Activated B cell treated with CpG ODN at 0.5 μM for 24 hours (primary cell): ENCODE results near the gene APOBEC4. TPM values are rescaled to one million over a fixed set of nuclear protein-coding genes. Genes with fewer than 3 reads are reported as not detected.
A peak's percentile ranks its signal among the peaks of the same experiment; 100 is the strongest.

Experiments used
- ATAC-seq: fragments of 200-7000 bp; cut with Tn5 transposase; one replicate; pipeline ENCODE4 v1.10.0; 2021; ENCODE audit warnings: low read depth, mild to moderate bottlenecking, moderate library complexity
- CTCF ChIA-PET: fragments of 350-600 bp; sonication (Branson Sonifier 250); formaldehyde crosslinking; loops from one replicate; lab custom pipeline; 2021; ENCODE audit warnings: antibody characterized with exemption; lab: Charles Lee
- POLR2A ChIA-PET: fragments of 350-600 bp; sonication (Branson Sonifier 250); formaldehyde crosslinking; loops from one replicate; lab custom pipeline; 2021; ENCODE audit warnings: antibody characterized with exemption; lab: Charles Lee
- DNase-seq: peaks from one replicate; pipeline ENCODE4 v3.0.0; 2022
- H3K27ac Mint-ChIP-seq: one replicate; pipeline ENCODE4 v1.8.0; 2020; ENCODE audit warnings: mixed read lengths
- H3K27me3 Mint-ChIP-seq: one replicate; pipeline ENCODE4 v1.8.0; 2021; ENCODE audit warnings: mixed read lengths
- H3K36me3 Mint-ChIP-seq: one replicate; pipeline ENCODE4 v1.8.0; 2021; ENCODE audit warnings: low read depth, mixed read lengths
- H3K4me1 Mint-ChIP-seq: one replicate; pipeline ENCODE4 v1.8.0; 2021; ENCODE audit warnings: mixed read lengths
- H3K4me3 Mint-ChIP-seq: one replicate; pipeline ENCODE4 v1.8.0; 2020; ENCODE audit warnings: mild to moderate bottlenecking, mixed read lengths
- H3K9me3 Mint-ChIP-seq: one replicate; pipeline ENCODE4 v1.8.0; 2020; ENCODE audit warnings: mixed read lengths
- intact Hi-C: fragments of 100-400 bp; cut with micrococcal nuclease; formaldehyde crosslinking; loops from one replicate; pipeline ENCODE4 v1.15.1; 2024
- total RNA-seq: library from RNA; stranded (reverse); gene quantifications from 2 replicates; pipeline ENCODE4 v1.2.3, GENCODE V29; 2022
- TF ChIP-seq, protein P1 (sequence below): fragments of 200-600 bp; IDR thresholded peaks from one replicate; pipeline ENCODE4 v1.8.0; 2022; ENCODE audit warnings: antibody characterized with exemption, mild to moderate bottlenecking

Gene APOBEC4
- total RNA-seq, 1 donor from 2014 or later = not detected

DNA sequence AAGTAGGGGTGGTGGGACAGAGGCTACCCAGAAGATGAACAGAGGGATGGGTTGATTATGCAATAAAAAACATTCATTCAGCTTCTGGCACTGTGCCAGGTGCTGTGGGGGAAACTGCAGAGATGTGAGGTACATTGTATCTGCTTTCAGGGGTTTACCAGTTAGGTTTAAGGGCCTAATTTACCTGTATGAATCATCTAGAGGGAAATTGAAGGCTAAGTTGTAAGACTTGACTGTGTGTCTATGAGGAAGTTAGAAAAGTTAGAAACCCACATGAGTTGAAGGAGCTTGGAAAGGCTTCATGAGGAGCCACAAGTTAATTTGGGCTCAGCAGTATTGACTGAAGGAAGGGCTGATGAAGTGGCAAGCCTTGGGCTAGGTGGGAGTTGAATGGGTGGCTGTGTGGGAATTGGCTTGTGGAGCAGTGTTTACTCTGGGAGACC is 36.7 kb upstream of the APOBEC4 start:
- Mint-ChIP-seq H3K9me3 (no peaks in the 10 kb centered on the region), H3K27me3 (peaks cover 6% of the 10 kb centered on the region), H3K27ac (peak overlapping the region; percentile 54), H3K4me3 (no peak overlapping the region), H3K36me3 (no peaks in the 10 kb centered on the region), H3K4me1 (peaks cover 8% of the 10 kb centered on the region)
- DNase-seq (no peak), ATAC-seq (peak; percentile 77)
- intact Hi-C loops = loop anchor here (5.0 kb wide), 1 partner anchor 217 kb away; the partner anchor contains the start of gene SMG7
- TF ChIP-seq, protein P1, sequence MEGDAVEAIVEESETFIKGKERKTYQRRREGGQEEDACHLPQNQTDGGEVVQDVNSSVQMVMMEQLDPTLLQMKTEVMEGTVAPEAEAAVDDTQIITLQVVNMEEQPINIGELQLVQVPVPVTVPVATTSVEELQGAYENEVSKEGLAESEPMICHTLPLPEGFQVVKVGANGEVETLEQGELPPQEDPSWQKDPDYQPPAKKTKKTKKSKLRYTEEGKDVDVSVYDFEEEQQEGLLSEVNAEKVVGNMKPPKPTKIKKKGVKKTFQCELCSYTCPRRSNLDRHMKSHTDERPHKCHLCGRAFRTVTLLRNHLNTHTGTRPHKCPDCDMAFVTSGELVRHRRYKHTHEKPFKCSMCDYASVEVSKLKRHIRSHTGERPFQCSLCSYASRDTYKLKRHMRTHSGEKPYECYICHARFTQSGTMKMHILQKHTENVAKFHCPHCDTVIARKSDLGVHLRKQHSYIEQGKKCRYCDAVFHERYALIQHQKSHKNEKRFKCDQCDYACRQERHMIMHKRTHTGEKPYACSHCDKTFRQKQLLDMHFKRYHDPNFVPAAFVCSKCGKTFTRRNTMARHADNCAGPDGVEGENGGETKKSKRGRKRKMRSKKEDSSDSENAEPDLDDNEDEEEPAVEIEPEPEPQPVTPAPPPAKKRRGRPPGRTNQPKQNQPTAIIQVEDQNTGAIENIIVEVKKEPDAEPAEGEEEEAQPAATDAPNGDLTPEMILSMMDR = no peak
- ChIA-PET POLR2A (no interaction called here), CTCF (interaction anchor here (1.4 to 1.6 kb wide), 2 partner anchors 34 to 226 kb away, joined by 5 to 6 read pairs; no protein-coding TSS in a partner anchor)

DNA sequence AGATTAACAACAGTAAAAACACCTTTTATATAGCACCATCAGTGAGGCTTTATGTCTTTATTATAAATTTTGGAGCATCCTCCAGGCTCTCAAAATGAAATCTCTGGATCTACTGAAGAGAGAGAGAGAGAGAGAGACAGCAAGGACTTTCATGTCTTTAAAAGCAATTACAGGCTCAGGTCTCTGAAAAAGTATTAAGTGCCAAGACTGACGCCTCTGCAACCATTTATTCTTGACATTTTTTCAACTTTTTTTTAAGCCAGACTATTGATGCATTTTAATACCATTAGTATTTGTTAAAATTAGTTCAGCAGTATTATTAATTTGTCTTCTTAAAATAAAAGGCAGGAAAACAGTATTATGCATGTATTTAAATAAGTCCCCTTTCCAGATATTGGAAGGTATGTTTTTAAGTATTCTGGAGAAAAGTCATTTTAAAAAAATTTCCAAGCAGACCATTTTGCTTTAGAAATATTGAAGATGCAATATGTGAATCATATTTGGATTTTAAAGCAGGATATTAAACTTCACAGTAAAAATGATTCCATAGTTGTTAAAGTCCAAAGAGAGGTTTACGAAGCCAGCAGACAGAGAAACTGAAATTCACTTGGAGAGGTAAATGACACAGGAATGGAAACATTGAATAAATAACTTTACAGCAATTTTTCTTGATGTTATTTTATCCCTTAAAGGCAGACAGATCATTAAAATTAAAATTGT is 35.4 kb upstream of the APOBEC4 start:
- Mint-ChIP-seq H3K9me3 (no peaks in the 10 kb centered on the region), H3K4me1 (peaks cover 8% of the 10 kb centered on the region), H3K4me3 (no peak overlapping the region), H3K27me3 (peaks cover 13% of the 10 kb centered on the region), H3K27ac (no peak overlapping the region), H3K36me3 (no peaks in the 10 kb centered on the region)
- ChIA-PET CTCF (no interaction called here), POLR2A (no interaction called here)
- intact Hi-C loops = loop anchor here (5.0 kb wide), 1 partner anchor 216 kb away; the partner anchor contains the start of gene SMG7
- ATAC-seq = no peak
- TF ChIP-seq, protein P1 = no peak
- no peak for DNase-seq

DNA sequence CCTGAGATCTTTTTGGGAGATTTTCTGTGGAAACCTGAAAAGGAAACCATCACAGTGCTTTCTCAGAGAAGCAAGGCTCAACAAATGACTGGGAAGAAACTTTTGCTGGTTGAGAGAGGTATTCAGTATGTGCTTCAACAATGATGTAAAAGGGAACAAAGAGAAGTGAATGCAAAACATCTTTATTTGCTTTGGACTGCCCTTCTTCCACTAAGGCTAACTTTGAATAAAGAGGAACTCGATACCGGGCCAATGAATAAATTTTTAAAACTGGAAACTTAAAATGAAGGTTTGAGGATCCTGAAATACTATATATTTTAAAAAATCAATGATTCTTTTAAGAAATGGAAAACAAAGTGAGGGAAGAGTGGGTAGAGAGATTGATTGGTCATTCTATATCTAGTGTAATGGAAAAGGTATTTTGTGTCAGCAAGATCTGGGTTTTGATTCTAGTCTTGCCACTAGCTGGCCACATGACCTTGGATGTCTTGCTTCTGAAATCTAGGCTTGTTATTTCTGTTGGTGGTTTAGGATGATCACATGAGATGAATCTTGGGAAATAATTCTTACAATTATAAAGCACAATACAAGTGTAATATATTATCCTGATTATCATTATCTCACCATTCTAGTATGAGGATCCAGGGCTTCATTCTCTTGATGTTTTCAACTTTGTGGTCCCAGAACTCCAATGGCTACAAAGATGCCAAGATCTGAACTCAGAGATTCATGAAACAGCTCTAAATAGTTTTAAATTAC is 34.6 kb upstream of the APOBEC4 start:
- no peaks in the 10 kb centered on the region for H3K36me3 Mint-ChIP-seq
- TF ChIP-seq, protein P1 = no peak
- H3K4me3 Mint-ChIP-seq = no peak overlapping the region
- DNase-seq (no peak), ATAC-seq (no peak)
- H3K4me1 Mint-ChIP-seq = peaks cover 8% of the 10 kb centered on the region
- ChIA-PET POLR2A (no interaction called here), CTCF (interaction anchor here (4.2 kb wide), 1 partner anchor 228 kb away, joined by 98 read pairs; no protein-coding TSS in a partner anchor)
- H3K27me3 Mint-ChIP-seq = peaks cover 19% of the 10 kb centered on the region
- no peaks in the 10 kb centered on the region for H3K9me3 Mint-ChIP-seq
- H3K27ac Mint-ChIP-seq = no peak overlapping the region
- intact Hi-C loops = loop anchor here (5.0 kb wide), 1 partner anchor 215 kb away; the partner anchor contains the start of gene SMG7

DNA sequence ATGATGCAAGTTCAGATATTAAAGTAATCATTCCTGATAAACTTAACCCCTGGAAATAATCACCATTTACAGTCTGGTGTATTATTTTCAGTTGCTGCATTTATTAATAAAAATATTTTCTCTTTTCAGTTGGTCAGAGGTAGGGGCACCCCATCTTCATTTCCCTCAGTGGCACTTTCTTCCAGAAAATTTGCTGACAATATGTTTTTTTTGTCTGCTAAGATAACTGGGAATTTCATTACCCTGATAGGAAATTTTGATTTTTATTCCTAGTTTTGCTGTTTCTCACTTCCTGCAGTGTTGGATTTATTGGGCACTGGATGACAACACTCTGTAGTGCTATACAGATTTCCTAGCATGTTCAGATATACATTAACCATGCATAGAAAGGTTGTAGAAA is 33.1 kb upstream of the APOBEC4 start:
- H3K27ac Mint-ChIP-seq = no peak overlapping the region
- ATAC-seq = no peak
- H3K27me3 Mint-ChIP-seq = peaks cover 25% of the 10 kb centered on the region
- peaks cover 8% of the 10 kb centered on the region for H3K4me1 Mint-ChIP-seq
- no peaks in the 10 kb centered on the region for H3K9me3 Mint-ChIP-seq
- no peak overlapping the region for H3K4me3 Mint-ChIP-seq
- no peaks in the 10 kb centered on the region for H3K36me3 Mint-ChIP-seq
- TF ChIP-seq, protein P1 = no peak
- intact Hi-C loops = loop anchor here (5.0 kb wide), 1 partner anchor 214 kb away; the partner anchor contains the start of gene SMG7
- no peak for DNase-seq
- CTCF ChIA-PET = interaction anchor here (1.3 to 4.5 kb wide), 5 partner anchors 8 to 723 kb away, joined by 3 to 98 read pairs (median 5); partner anchors contain the start of gene APOBEC4
- POLR2A ChIA-PET = interaction anchor here (1.3 kb wide), 1 partner anchor 30 kb away, joined by 3 read pairs; no protein-coding TSS in a partner anchor
